ENCODE measurements around the gene MYOM1.
"Not testable (repeated sequence)": the region's sequence is repeated elsewhere in the genome, so short reads cannot be mapped to it uniquely, and the experiment has no call there.

Gene MYOM1

DNA sequence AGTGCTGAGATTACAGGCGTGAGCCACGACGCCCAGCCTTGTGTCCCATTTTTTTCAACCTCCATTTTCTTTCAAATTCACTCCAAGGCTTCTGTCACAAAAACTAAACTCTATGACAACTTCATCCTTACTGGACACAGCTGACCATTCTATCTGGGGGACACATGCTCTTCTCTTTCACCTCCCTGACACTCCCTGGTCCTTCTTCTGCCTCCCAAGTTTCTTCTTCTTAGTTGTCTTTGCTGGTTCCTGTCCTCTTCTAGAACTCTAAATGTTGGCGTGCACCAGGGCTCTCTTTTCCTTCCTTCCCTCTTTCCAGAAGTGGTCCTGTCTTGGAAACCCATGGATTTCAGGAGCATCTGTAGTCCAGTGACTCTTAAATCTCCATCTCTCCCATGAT is 166.7 kb downstream of the MYOM1 start:
- no peak for DNase-seq

- no peak for DNase-seq
Observed at GRCh38 chr18:3052411-3052758, 167.4 kb downstream of the MYOM1 start.

DNA sequence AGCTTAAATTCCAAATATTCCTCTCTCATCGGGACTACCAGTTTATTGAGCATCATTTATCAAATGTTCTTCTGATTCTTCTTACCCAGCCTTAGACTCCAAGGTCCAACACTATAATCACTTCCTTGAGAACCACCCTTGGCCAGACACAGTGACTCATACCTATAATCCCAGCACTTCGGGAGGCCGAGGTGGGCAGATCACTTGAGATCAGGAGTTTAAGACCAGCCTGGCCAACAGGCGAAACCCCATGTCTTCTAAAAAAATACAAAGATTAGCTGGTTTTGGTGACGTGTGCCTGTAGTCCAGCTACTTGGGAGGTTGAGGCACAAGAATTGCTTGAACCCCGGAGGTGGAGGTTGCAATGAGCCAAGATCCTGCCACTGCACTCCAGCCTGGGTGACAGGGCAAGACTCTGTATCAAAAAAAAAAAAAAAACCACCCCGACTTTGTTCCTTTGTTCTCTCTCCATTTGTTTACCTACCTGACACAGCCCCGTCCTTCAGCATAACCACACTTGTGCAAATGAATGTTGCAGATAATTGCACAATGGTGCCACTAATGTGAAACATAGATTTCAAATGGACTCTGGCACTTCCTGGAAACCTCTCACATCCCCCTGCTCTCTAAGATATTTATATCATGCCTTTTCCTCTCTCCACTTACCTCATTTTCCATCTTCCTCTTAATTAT is 167.9 kb downstream of the MYOM1 start:
- peak; percentile 32 to 38 for DNase-seq

GRCh38 chr18:3049897-3050454 is 169.8 kb downstream of the MYOM1 start:
- not testable (repeated sequence) for DNase-seq

GRCh38 chr18:3048820-3049349 is 170.9 kb downstream of the MYOM1 start:
- no peak for DNase-seq

DNA sequence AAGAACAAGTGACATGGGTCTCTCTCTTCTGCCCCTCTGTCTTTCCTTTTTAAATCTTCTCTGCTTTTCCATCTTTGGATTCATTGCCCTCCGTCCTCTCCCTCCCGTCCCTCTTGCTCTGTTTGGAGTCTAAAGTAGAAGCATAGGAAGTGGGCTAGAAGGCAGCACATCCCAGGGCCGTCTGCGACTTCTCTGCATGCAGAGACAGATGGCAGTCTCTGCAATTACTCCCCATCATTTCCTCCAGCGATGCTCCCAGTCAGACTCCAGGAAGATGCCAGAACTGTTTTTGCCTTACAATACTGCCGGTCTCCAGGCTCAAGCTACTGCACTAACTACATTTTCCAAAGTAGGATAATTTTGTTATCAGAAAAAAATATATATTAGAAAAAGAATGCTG is 171.6 kb downstream of the MYOM1 start:
- DNase-seq: no peak

GRCh38 chr18:3046216-3046808 is 173.5 kb downstream of the MYOM1 start:
- DNase-seq: no peak

- DNase-seq: peak; percentile 13 to 45
Observed at GRCh38 chr18:3044931-3045698, 174.7 kb downstream of the MYOM1 start.

DNA sequence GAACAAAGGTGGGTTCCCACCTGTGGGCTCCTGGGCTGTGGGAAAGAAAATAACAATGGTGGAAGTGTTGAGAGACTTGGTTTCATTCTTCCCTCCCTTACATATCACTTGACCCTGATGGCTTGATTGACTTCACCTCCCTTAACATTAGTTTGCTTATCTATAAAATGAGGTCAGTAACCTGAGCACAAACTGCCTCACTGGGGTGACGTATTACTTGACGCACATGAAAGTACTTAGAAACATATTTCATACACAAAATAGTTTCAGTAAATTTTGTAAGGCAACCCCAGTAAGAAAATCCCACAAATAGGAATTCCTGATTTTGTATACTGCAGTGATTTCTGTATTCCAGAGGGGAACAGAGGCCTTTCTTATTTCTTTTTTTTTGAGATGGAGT is 177.4 kb downstream of the MYOM1 start:
- no peak for DNase-seq

GRCh38 chr18:3041843-3042242 is 177.9 kb downstream of the MYOM1 start:
- DNase-seq: no peak

- no peak for DNase-seq
Observed at GRCh38 chr18:3040881-3041280, 178.9 kb downstream of the MYOM1 start.

DNA sequence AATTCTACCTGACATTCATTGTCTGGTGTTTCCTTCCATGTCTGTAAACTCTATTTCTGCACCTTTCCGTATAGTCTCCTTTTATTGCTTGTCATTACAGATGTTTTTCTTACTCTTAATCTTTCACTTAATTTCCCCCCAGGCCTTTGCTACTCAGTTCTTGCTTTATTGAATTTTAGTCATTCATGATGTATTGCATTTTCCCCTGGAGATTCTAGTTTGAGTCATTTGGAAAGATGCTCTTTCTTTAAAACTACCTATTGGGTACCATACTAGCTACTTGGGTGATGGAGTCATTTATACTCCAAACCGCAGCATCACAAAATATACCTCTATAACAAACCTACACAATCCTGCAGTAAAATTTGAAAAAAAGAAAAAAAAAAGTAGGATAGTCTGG is 179.6 kb downstream of the MYOM1 start:
- DNase-seq: no peak

- DNase-seq: peak; percentile 75 to 78
Observed at GRCh38 chr18:3037423-3037915, 182.3 kb downstream of the MYOM1 start.

GRCh38 chr18:3036108-3036507 is 183.7 kb downstream of the MYOM1 start:
- no peak for DNase-seq

GRCh38 chr18:3035635-3036034 is 184.1 kb downstream of the MYOM1 start:
- DNase-seq: no peak

DNA sequence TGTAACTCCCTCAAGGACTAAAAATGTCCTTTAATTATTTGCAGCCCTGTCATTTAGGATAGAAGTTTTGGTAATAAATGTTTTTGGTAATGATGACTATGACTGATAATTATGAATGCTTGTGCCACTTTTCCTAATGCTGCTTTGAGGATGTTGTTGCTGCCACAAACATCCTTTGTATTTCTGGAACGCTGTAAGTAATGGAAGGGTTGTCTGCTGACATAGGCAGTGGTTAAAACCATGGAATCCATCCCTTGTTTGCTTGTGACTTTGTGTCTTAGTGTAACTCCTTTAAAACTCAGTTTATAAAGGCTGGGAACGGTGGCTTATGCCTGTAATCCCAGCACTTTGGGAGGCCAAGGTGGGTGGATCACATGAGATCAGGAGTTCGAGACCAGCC is 187.0 kb downstream of the MYOM1 start:
- DNase-seq: no peak

DNA sequence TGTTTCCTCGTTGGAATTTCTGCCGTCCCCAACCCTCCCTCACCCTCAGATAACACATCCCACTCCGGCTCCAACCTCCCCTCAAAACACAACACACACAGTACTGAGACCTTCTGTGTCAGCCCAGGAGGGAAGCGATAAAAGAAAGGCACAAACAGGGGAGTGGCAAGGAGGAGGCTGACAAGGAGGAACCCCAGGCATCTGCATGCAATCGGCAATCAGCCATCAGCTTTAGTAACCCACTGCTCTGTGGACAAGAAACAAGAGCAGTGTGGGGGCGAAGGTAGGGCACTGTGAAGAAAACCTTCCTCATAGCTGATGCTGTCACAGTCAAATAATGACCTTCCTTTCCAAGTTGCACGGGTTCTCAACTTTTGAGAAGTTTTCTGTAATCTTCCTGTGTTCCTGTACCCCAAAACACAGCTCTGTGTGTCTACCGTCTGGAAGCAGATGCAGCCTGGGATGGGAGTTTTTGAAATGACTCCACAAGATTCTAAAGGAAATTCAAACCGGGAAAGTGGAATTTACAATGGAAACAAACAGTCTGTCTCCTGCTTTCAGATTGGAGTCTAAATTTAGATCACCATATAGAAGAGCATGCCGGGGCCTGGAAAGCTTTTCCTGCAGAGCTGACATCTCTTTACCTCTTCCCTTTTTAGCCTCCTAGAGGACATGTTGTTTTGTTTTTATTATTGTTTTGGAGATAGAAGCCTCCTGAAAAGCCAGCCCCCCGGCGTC is 190.4 kb downstream of the MYOM1 start:
- DNase-seq: peak; percentile 51 to 68

GRCh38 chr18:3028115-3028514 is 191.7 kb downstream of the MYOM1 start:
- not testable (repeated sequence) for DNase-seq

GRCh38 chr18:3027370-3027891 is 192.3 kb downstream of the MYOM1 start:
- DNase-seq: no peak

GRCh38 chr18:3025544-3025943 is 194.2 kb downstream of the MYOM1 start:
- DNase-seq: no peak

- not testable (repeated sequence) for DNase-seq
Observed at GRCh38 chr18:3023603-3024002, 196.2 kb downstream of the MYOM1 start.
